ENCODE measurements around the gene COA3.

Gene COA3

DNA sequence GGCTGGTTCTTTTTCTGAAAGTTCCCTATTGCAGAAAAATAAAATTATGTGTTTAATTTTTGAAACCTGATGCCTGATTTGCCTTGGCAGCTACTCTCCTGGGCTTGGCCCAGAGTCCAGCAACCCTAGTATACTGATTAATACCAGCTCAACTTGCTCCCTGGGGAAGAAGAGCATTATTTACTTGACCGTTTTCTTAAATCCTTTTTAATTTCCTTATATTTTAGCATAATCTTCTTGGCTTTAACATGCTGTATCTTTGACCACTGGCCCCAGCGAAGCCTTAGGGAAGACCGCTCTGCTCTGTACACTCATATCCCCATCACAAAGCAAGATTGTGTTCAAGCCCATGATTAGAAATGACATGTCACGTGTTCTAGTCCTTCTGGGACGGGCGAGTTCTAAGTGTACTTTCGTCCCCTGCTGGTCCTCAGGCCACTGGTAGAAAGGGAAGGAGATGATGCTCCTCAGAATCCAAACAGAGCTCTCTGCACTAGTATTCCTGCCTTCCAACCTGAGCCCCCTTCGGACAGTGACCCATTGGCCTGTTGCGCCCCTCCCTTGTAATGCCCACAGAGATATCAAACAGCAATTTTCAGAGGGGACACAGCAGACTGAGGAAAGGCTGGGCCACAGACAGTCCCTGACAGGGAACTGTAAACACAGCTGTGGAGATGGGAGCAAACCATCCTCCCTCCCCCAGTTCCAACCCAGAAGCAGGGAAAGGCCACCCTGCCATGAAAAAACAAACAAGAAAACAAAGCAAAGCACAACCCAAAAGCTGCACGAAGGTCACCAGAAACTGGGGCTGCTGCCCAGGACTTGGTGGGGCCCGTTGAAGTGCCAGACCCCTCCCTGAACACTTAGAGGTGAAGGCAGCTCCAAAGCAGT is 49.4 kb downstream of the COA3 start:
- DNase-seq: no peak

DNA sequence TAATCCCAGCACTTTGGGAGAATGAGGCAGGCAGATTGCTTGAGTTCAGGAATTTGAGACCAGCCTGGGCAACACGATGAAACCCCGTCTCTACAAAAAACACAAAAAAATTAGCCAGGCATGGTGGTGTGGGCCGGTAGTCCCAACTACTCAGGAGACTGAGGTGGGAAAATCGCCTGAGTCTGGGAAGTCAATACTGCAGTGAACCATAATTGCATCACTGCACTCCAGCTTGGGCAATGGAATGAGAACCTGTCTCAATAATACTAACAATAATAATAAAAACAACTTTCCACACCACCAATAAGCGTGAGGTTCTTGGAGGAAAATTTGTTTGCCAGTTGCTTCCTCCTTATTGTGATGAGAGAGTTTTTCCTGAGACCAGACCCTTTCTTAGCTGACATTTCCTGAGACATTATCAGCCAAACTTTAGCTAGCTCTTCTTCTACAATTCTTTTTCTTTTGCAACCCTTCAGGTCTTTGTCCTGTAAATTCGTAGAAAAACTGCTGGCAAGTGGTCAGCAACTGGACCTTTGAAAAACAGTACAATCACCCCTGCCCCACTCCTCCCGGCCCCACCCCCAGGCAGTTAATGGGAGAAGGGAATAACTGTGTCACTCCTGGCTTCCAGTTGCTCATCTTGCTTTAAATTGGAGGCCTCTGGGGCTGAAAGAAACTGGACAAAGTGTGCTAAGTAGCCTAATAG is 50.1 kb downstream of the COA3 start:
- DNase-seq: no peak

Measured in GOT3 (cell line).